Measurements from ENCODE around the gene DYNC2H1. TPM values are rescaled to one million over a fixed set of nuclear protein-coding genes. Genes with fewer than 3 reads are reported as not detected.

The DYNC2H1 gene
- total RNA-seq, 3 donors from 2014 or later, result 0.98 to 2.3 (median 1.0) TPM

DNA sequence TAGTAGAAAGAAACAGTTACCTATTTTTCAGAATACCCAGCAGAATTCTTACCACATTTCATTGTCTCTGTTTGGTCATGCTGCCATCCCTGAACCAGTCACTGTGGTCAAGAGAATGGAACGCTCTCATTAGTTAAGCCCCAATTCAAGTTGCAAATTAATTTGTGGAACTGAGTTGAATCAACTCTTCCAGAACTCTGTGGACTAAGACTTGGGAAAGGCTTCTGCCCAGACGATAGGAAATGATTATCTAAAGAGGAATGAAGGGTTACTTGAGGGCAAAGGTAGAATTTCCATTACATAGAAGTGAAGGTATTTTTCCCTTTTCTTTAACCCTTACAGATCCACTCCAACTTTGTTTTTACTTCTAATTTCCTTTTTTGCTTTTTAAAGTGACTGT is 286.4 kb downstream of the DYNC2H1 start:
- H3K36me3 Mint-ChIP-seq (ENCODE audit: insufficient read depth), result peaks cover 1% of the 10 kb centered on the region
- no peak for DNase-seq
- no peaks in the 10 kb centered on the region for H3K4me1 Mint-ChIP-seq (ENCODE audit: low read depth)
- H3K4me3 Mint-ChIP-seq, result no peak overlapping the region
- ATAC-seq, result no peak
- no peaks in the 10 kb centered on the region for H3K27me3 Mint-ChIP-seq (ENCODE audit: low read depth)
- peaks cover under 1% of the 10 kb centered on the region for H3K9me3 Mint-ChIP-seq

GRCh38 chr11:103396237-103396636 is 287.0 kb downstream of the DYNC2H1 start:
- ATAC-seq (no peak), DNase-seq (no peak)
- Mint-ChIP-seq H3K27me3 (ENCODE audit: low read depth) (no peaks in the 10 kb centered on the region), H3K36me3 (ENCODE audit: insufficient read depth) (peaks cover 5% of the 10 kb centered on the region), H3K4me1 (ENCODE audit: low read depth) (no peaks in the 10 kb centered on the region), H3K4me3 (no peak overlapping the region), H3K9me3 (peaks cover 7% of the 10 kb centered on the region)

DNA sequence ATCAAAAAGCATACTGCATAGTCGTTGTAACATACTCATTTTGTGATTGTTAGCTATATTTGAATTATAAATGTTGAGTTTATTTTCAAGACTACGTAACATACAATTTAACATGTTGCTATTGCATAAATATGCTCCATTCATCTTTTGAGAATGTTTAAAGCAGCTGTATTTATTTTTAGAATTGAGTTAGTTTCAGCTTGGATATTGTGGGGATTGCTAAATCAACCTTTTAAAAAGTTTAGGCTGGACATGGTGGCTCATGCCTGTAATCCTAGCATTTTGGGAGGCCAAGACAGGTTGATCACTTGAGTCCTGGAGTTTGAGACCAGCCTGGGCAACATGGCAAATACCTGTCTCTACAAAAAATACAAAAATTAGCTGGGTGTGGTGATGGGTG is 288.1 kb downstream of the DYNC2H1 start:
- peaks cover 5% of the 10 kb centered on the region for H3K36me3 Mint-ChIP-seq (ENCODE audit: insufficient read depth)
- H3K27me3 Mint-ChIP-seq (ENCODE audit: low read depth), result no peaks in the 10 kb centered on the region
- no peaks in the 10 kb centered on the region for H3K4me1 Mint-ChIP-seq (ENCODE audit: low read depth)

GRCh38 chr11:103398829-103399228 is 289.6 kb downstream of the DYNC2H1 start:
- Mint-ChIP-seq H3K4me1 (ENCODE audit: low read depth) (no peaks in the 10 kb centered on the region), H3K36me3 (ENCODE audit: insufficient read depth) (peaks cover 5% of the 10 kb centered on the region), H3K27me3 (ENCODE audit: low read depth) (no peaks in the 10 kb centered on the region), H3K9me3 (peaks cover 8% of the 10 kb centered on the region), H3K4me3 (no peak overlapping the region)
- no peak for ATAC-seq
- DNase-seq, result no peak

More for the DNA sequence above, 288.1 kb downstream of the DYNC2H1 start:
- no peak overlapping the region for H3K4me3 Mint-ChIP-seq
- peaks cover 8% of the 10 kb centered on the region for H3K9me3 Mint-ChIP-seq
- no peak for DNase-seq
- no peak for ATAC-seq

DNA sequence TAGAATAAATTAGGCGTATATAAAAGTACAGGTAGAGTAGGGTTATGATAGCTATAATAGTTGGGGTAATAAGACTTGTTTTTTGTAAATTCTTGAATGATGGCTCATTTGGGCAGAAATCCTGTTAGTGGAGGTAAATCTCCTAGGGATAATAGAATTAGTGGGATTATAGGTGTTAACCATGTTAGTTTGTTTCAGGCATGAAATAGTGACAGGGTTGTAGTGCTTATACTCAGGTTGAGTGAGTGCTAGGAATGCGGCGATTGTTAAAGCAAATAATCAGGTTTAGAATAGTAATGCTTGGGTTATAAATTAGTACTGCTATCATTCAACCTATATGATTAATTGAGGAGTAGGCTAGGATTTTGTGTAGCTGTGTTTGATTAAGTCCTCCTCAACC is 297.1 kb downstream of the DYNC2H1 start:
- H3K9me3 Mint-ChIP-seq, result no peaks in the 10 kb centered on the region
- no peak for DNase-seq
- H3K27me3 Mint-ChIP-seq (ENCODE audit: low read depth), result no peaks in the 10 kb centered on the region
- ATAC-seq, result no peak
- no peak overlapping the region for H3K4me3 Mint-ChIP-seq
- H3K36me3 Mint-ChIP-seq (ENCODE audit: insufficient read depth), result no peaks in the 10 kb centered on the region
- H3K4me1 Mint-ChIP-seq (ENCODE audit: low read depth), result no peaks in the 10 kb centered on the region

DNA sequence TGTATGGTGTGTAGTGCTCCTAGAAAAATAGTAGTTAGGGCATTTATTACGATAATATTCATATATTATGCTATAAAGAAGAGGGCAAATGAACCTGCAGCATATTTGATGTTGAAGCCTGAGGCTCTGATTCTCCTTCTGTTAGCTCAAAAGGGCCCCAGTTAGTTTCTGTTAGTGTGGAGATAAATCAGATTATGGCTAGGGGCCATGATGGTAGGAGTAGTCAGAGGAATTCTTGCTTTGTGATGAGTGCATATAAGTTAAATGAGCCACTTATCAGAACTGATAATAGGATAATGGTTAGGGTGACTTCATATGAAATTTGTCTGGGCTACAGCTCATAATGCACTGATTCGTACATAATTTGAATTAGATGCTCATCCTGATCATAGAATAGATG is 298.4 kb downstream of the DYNC2H1 start:
- H3K27me3 Mint-ChIP-seq (ENCODE audit: low read depth), result no peaks in the 10 kb centered on the region
- DNase-seq (no peak), ATAC-seq (no peak)
- H3K4me1 Mint-ChIP-seq (ENCODE audit: low read depth), result no peaks in the 10 kb centered on the region
- H3K4me3 Mint-ChIP-seq, result no peak overlapping the region
- H3K9me3 Mint-ChIP-seq, result no peaks in the 10 kb centered on the region
- no peaks in the 10 kb centered on the region for H3K36me3 Mint-ChIP-seq (ENCODE audit: insufficient read depth)

- DNase-seq (no peak), ATAC-seq (no peak)
- no peak overlapping the region for H3K4me3 Mint-ChIP-seq
- H3K9me3 Mint-ChIP-seq, result peaks cover 1% of the 10 kb centered on the region
- no peaks in the 10 kb centered on the region for H3K27me3 Mint-ChIP-seq (ENCODE audit: low read depth)
- H3K36me3 Mint-ChIP-seq (ENCODE audit: insufficient read depth), result no peaks in the 10 kb centered on the region
- H3K4me1 Mint-ChIP-seq (ENCODE audit: low read depth), result no peaks in the 10 kb centered on the region
Observed at GRCh38 chr11:103413266-103413888, 304.2 kb downstream of the DYNC2H1 start.

GRCh38 chr11:103418014-103418413 is 308.8 kb downstream of the DYNC2H1 start:
- peaks cover 3% of the 10 kb centered on the region for H3K9me3 Mint-ChIP-seq
- no peak for ATAC-seq

DNA sequence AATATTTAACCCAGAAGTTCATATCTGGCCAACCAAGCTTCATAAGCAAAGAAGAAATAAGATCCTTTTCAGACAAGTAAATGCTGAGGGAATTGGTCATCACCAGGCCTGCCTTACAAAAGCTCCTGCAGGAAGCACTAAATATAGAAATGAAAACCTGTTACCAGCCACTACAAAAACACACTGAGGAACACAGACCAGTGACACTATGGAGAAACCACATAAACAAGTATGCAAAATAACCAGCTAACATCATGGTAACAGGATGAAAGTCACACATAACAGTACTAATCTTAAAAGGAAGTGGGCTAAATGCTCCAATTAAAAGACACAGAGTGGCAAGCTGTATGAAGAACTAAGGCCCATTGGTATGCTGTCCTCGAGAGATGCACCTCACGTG is 311.4 kb downstream of the DYNC2H1 start:
- no peak for ATAC-seq
- H3K4me3 Mint-ChIP-seq, result no peak overlapping the region

More at GRCh38 chr11:103418014-103418413, 308.8 kb downstream of the DYNC2H1 start:
- Mint-ChIP-seq H3K36me3 (ENCODE audit: insufficient read depth) (no peaks in the 10 kb centered on the region), H3K27me3 (ENCODE audit: low read depth) (no peaks in the 10 kb centered on the region), H3K4me1 (ENCODE audit: low read depth) (no peaks in the 10 kb centered on the region), H3K4me3 (no peak overlapping the region)
- no peak for DNase-seq

GRCh38 chr11:103433386-103434072 is 324.3 kb downstream of the DYNC2H1 start:
- ATAC-seq (no peak), DNase-seq (no peak)
- peaks cover 2% of the 10 kb centered on the region for H3K36me3 Mint-ChIP-seq (ENCODE audit: insufficient read depth)
- no peaks in the 10 kb centered on the region for H3K4me1 Mint-ChIP-seq (ENCODE audit: low read depth)
- H3K9me3 Mint-ChIP-seq, result no peaks in the 10 kb centered on the region
- no peaks in the 10 kb centered on the region for H3K27me3 Mint-ChIP-seq (ENCODE audit: low read depth)
- H3K4me3 Mint-ChIP-seq, result no peak overlapping the region

More for the DNA sequence above, 311.4 kb downstream of the DYNC2H1 start:
- Mint-ChIP-seq H3K9me3 (peaks cover 3% of the 10 kb centered on the region), H3K36me3 (ENCODE audit: insufficient read depth) (no peaks in the 10 kb centered on the region), H3K4me1 (ENCODE audit: low read depth) (no peaks in the 10 kb centered on the region), H3K27me3 (ENCODE audit: low read depth) (no peaks in the 10 kb centered on the region)
- DNase-seq, result no peak

GRCh38 chr11:103434073-103434411 is 324.8 kb downstream of the DYNC2H1 start:
- H3K4me1 Mint-ChIP-seq (ENCODE audit: low read depth), result no peaks in the 10 kb centered on the region
- no peak overlapping the region for H3K4me3 Mint-ChIP-seq
- H3K27me3 Mint-ChIP-seq (ENCODE audit: low read depth), result no peaks in the 10 kb centered on the region
- DNase-seq, result no peak
- H3K36me3 Mint-ChIP-seq (ENCODE audit: insufficient read depth), result peaks cover 2% of the 10 kb centered on the region
- no peaks in the 10 kb centered on the region for H3K9me3 Mint-ChIP-seq
- no peak for ATAC-seq

GRCh38 chr11:103436131-103436770 is 327.0 kb downstream of the DYNC2H1 start:
- Mint-ChIP-seq H3K9me3 (no peaks in the 10 kb centered on the region), H3K4me1 (ENCODE audit: low read depth) (no peaks in the 10 kb centered on the region), H3K4me3 (no peak overlapping the region), H3K36me3 (ENCODE audit: insufficient read depth) (peaks cover 2% of the 10 kb centered on the region), H3K27me3 (ENCODE audit: low read depth) (no peaks in the 10 kb centered on the region)
- DNase-seq (no peak), ATAC-seq (no peak)

GRCh38 chr11:103441021-103441420 is 331.8 kb downstream of the DYNC2H1 start:
- Mint-ChIP-seq H3K4me1 (ENCODE audit: low read depth) (no peaks in the 10 kb centered on the region), H3K36me3 (ENCODE audit: insufficient read depth) (peaks cover 2% of the 10 kb centered on the region), H3K9me3 (no peaks in the 10 kb centered on the region), H3K27me3 (ENCODE audit: low read depth) (no peaks in the 10 kb centered on the region), H3K4me3 (no peak overlapping the region)
- DNase-seq (no peak), ATAC-seq (no peak)

GRCh38 chr11:103448966-103449365 is 339.7 kb downstream of the DYNC2H1 start:
- no peak overlapping the region for H3K4me3 Mint-ChIP-seq
- H3K9me3 Mint-ChIP-seq, result no peaks in the 10 kb centered on the region
- H3K27me3 Mint-ChIP-seq (ENCODE audit: low read depth), result no peaks in the 10 kb centered on the region
- H3K4me1 Mint-ChIP-seq (ENCODE audit: low read depth), result no peaks in the 10 kb centered on the region
- no peaks in the 10 kb centered on the region for H3K36me3 Mint-ChIP-seq (ENCODE audit: insufficient read depth)
- ATAC-seq (no peak), DNase-seq (no peak)

DNA sequence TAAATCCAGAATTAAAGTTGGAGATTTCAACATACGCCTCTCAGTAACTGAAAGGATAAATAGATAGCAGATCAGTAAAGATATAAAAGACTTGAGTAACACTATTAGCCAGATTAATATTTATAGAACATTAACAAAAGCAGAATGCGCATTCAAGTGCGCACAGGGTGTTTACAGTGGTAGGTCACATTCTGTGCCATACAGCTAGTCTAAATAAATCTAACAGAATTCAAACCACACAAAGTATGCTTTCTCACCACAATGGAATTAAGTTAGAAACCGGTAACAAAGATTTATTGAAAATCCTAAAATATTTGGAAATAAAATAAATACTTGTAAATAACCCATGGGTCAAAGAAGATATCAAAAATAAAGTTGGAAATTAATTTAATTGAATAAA is 341.0 kb downstream of the DYNC2H1 start:
- Mint-ChIP-seq H3K9me3 (no peaks in the 10 kb centered on the region), H3K36me3 (ENCODE audit: insufficient read depth) (no peaks in the 10 kb centered on the region), H3K4me1 (ENCODE audit: low read depth) (no peaks in the 10 kb centered on the region), H3K4me3 (no peak overlapping the region), H3K27me3 (ENCODE audit: low read depth) (no peaks in the 10 kb centered on the region)
- DNase-seq (no peak), ATAC-seq (no peak)

Data from activated T-cell treated with anti-CD3 and anti-CD28 coated beads, Interleukin-2, amount 50 U/mL, for 4 hours (primary cell).